HG03103 (cell line): ENCODE data around the gene TC2N.
A peak's percentile ranks its signal among the peaks of the same experiment; 100 is the strongest.
"Not testable (repeated sequence)": the region's sequence is repeated elsewhere in the genome, so short reads cannot be mapped to it uniquely, and the experiment has no call there.

Experiments used
- ATAC-seq: cut with Tn5 transposase; IDR thresholded peaks from one replicate; pipeline ENCODE4 v1.9.1; 2021; ENCODE audit warnings: low read depth; ENCODE audit not compliant: unreplicated experiment

Gene TC2N

GRCh38 chr14:91867316-91867988 is at the start of gene TC2N:
Gene TC2N (minus strand): TSS chr14:91867536. CDS start chr14:91813769, 53,767 bp downstream.
- ATAC-seq, result no peak

- no peak for ATAC-seq
These were observed 44.7 kb upstream of the TC2N start for GRCh38 chr14:91912035-91912434.

GRCh38 chr14:91911474-91912032 is 44.2 kb upstream of the TC2N start:
- ATAC-seq, result peak; percentile 69

- no peak for ATAC-seq
These were observed 42.9 kb upstream of the TC2N start for GRCh38 chr14:91910196-91910595.

- ATAC-seq, result no peak
These were observed 39.0 kb upstream of the TC2N start for GRCh38 chr14:91906374-91906773.

- ATAC-seq, result no peak
These were observed 37.8 kb upstream of the TC2N start for GRCh38 chr14:91904956-91905645.

- no peak for ATAC-seq
These were observed 37.1 kb upstream of the TC2N start for GRCh38 chr14:91904483-91904882.

GRCh38 chr14:91903070-91903469 is 35.7 kb upstream of the TC2N start:
- no peak for ATAC-seq

GRCh38 chr14:91902336-91902735 is 35.0 kb upstream of the TC2N start:
- ATAC-seq, result no peak

- ATAC-seq, result no peak
These were observed 34.3 kb upstream of the TC2N start for GRCh38 chr14:91901449-91902226.

- ATAC-seq, result no peak
These were observed 32.5 kb upstream of the TC2N start for GRCh38 chr14:91899806-91900205.

- ATAC-seq, result no peak
These were observed 31.9 kb upstream of the TC2N start for GRCh38 chr14:91899213-91899612.

GRCh38 chr14:91898372-91898771 is 31.0 kb upstream of the TC2N start:
- ATAC-seq, result no peak

- not testable (repeated sequence) for ATAC-seq
These were observed 30.4 kb upstream of the TC2N start for GRCh38 chr14:91897716-91898115.

- no peak for ATAC-seq
These were observed 29.9 kb upstream of the TC2N start for GRCh38 chr14:91897106-91897701.

- ATAC-seq, result no peak
These were observed 29.1 kb upstream of the TC2N start for GRCh38 chr14:91896419-91896818.

GRCh38 chr14:91893669-91894068 is 26.3 kb upstream of the TC2N start:
- ATAC-seq, result no peak

GRCh38 chr14:91893007-91893406 is 25.7 kb upstream of the TC2N start:
- ATAC-seq, result no peak

GRCh38 chr14:91891721-91892220 is 24.4 kb upstream of the TC2N start:
- ATAC-seq, result no peak

GRCh38 chr14:91891101-91891500 is 23.8 kb upstream of the TC2N start:
- no peak for ATAC-seq
